ENCODE data around the gene UPF1. TPM values are rescaled to one million over a fixed set of nuclear protein-coding genes. Genes with fewer than 3 reads are reported as not detected.

Gene UPF1
- total and polyA plus RNA-seq, 4 donors: 48.3 to 89.2 (median 64.5) TPM

DNA sequence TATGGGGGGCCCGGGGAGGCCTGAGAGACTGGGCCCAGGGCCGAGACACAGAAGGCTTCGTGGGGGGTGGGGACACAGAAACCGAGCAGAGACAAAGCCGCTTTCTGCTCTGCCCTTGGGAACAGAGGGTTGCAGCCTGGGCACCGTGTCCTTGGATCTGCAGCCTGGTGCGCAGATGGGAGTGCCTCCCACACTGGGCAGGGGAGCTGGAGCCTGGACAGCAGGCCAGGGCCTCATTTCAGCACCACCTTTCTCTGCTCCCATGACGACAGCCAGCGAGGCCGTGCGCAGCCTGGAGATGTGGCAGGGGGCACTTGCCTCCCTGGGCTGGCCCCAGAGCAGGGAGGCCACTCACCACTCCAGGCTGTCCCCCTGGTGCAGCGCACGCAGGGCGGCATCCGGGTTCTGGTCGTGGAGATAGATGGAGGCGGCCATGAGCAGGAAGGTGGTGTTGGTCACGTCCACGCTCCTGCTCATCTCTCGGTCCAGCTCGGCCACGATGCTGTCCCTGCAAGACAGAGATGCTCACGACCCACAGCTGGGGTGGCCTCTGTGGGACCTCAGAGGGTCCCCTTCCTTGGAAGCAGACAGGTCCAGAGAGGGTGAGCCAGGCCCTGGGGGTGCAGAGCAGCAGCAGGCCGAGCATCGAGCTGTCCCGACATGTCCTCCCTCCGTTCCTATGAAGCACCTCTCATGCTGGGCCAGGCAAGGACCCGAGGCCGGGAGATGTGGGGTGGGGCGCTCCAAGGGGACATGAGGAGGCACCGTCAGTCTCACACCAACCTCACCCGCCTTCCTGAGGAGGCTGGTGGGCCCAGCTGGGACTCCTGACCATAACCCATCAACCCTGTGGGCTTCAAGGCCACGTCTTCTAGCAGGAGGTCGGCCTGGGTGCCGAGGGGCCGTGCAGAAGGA is 75.1 kb downstream of the UPF1 start:
- Histone ChIP-seq H3K36me3 (ENCODE audit: control insufficient read depth in 4 of 4, insufficient read depth in 4 of 4, low read length in 4 of 4) (peaks cover 0 to 70% (median 20%) of the 10 kb centered on the region in 4 donors), H3K9me3 (ENCODE audit: control insufficient read depth in 4 of 4, insufficient read depth in 3 of 4, low read length in 3 of 4) (no peaks in the 10 kb centered on the region), H3K9ac (ENCODE audit: insufficient read depth in 1 of 2, low read length in 2 of 2) (no peak overlapping the region), H3K4me1 (ENCODE audit: control insufficient read depth in 5 of 5, insufficient read depth in 5 of 5, low read length in 5 of 5) (no peaks in the 10 kb centered on the region), H3K27me3 (ENCODE audit: control insufficient read depth in 3 of 3, insufficient read depth in 3 of 3, low read length in 2 of 3) (no peaks in the 10 kb centered on the region), H3K27ac (ENCODE audit: low read depth in 1 of 2, low read length in 1 of 2) (no peak overlapping the region), H3K4me3 (no peak overlapping the region)
- TF ChIP-seq, protein P1, sequence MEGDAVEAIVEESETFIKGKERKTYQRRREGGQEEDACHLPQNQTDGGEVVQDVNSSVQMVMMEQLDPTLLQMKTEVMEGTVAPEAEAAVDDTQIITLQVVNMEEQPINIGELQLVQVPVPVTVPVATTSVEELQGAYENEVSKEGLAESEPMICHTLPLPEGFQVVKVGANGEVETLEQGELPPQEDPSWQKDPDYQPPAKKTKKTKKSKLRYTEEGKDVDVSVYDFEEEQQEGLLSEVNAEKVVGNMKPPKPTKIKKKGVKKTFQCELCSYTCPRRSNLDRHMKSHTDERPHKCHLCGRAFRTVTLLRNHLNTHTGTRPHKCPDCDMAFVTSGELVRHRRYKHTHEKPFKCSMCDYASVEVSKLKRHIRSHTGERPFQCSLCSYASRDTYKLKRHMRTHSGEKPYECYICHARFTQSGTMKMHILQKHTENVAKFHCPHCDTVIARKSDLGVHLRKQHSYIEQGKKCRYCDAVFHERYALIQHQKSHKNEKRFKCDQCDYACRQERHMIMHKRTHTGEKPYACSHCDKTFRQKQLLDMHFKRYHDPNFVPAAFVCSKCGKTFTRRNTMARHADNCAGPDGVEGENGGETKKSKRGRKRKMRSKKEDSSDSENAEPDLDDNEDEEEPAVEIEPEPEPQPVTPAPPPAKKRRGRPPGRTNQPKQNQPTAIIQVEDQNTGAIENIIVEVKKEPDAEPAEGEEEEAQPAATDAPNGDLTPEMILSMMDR (IDR thresholded peaks at IDR 0.05; ENCODE audit: control extremely low read depth, extremely low read depth): no peak
- DNase-seq (peak in 1 of 3 donors; percentile 10), ATAC-seq (ENCODE audit: insufficient read depth, low FRiP score) (no peak)
- 95% methylated on average over 36 of the region's 36 CpGs for WGBS, 2 donors

GRCh38 chr19:18908917-18909619 is 77.3 kb downstream of the UPF1 start:
- H3K27ac ChIP-seq (ENCODE audit: low read depth in 1 of 2, low read length in 1 of 2): no peak overlapping the region
- H3K9ac ChIP-seq (ENCODE audit: insufficient read depth in 1 of 2, low read length in 2 of 2): no peak overlapping the region
- no peak overlapping the region for H3K4me3 ChIP-seq
- H3K9me3 ChIP-seq (ENCODE audit: control insufficient read depth in 4 of 4, insufficient read depth in 3 of 4, low read length in 3 of 4): no peaks in the 10 kb centered on the region
- TF ChIP-seq, protein P1 (IDR thresholded peaks at IDR 0.05; ENCODE audit: control extremely low read depth, extremely low read depth): no peak
- 92 to 96% methylated on average over 17 of the region's 17 CpGs for WGBS, 2 donors
- ATAC-seq (ENCODE audit: insufficient read depth, low FRiP score) (no peak), DNase-seq (no peak)
- H3K27me3 ChIP-seq (ENCODE audit: control insufficient read depth in 3 of 3, insufficient read depth in 3 of 3, low read length in 2 of 3): no peaks in the 10 kb centered on the region
- H3K4me1 ChIP-seq (ENCODE audit: control insufficient read depth in 5 of 5, insufficient read depth in 5 of 5, low read length in 5 of 5): no peaks in the 10 kb centered on the region
- H3K36me3 ChIP-seq (ENCODE audit: control insufficient read depth in 4 of 4, insufficient read depth in 4 of 4, low read length in 4 of 4): peaks cover 0 to 68% (median 21%) of the 10 kb centered on the region in 4 donors

- no peak overlapping the region for H3K4me3 ChIP-seq
- H3K9me3 ChIP-seq (ENCODE audit: control insufficient read depth in 4 of 4, insufficient read depth in 3 of 4, low read length in 3 of 4): no peaks in the 10 kb centered on the region
- H3K27ac ChIP-seq (ENCODE audit: low read depth in 1 of 2, low read length in 1 of 2): no peak overlapping the region
- WGBS, 2 donors: 88 to 94% methylated on average over 10 of the region's 10 CpGs
- H3K4me1 ChIP-seq (ENCODE audit: control insufficient read depth in 5 of 5, insufficient read depth in 5 of 5, low read length in 5 of 5): no peaks in the 10 kb centered on the region
- H3K36me3 ChIP-seq (ENCODE audit: control insufficient read depth in 4 of 4, insufficient read depth in 4 of 4, low read length in 4 of 4): peaks cover 0 to 59% (median 19%) of the 10 kb centered on the region in 4 donors
- TF ChIP-seq, protein P1 (IDR thresholded peaks at IDR 0.05; ENCODE audit: control extremely low read depth, extremely low read depth): no peak
- H3K9ac ChIP-seq (ENCODE audit: insufficient read depth in 1 of 2, low read length in 2 of 2): no peak overlapping the region
- no peaks in the 10 kb centered on the region for H3K27me3 ChIP-seq (ENCODE audit: control insufficient read depth in 3 of 3, insufficient read depth in 3 of 3, low read length in 2 of 3)
- ATAC-seq (ENCODE audit: insufficient read depth, low FRiP score) (no peak), DNase-seq (no peak)
These were observed 78.3 kb downstream of the UPF1 start for GRCh38 chr19:18910010-18910409.
